DMS 273 (cell line): ENCODE data around the gene ELMOD3.
"Not testable (repeated sequence)": the region's sequence is repeated elsewhere in the genome, so short reads cannot be mapped to it uniquely, and the experiment has no call there.

Source experiments
- DNase-seq: peaks from one replicate; lab custom pipeline; 2025; ENCODE audit not compliant: unreplicated experiment; lab: John Stamatoyannopoulos, UW

Gene ELMOD3

DNA sequence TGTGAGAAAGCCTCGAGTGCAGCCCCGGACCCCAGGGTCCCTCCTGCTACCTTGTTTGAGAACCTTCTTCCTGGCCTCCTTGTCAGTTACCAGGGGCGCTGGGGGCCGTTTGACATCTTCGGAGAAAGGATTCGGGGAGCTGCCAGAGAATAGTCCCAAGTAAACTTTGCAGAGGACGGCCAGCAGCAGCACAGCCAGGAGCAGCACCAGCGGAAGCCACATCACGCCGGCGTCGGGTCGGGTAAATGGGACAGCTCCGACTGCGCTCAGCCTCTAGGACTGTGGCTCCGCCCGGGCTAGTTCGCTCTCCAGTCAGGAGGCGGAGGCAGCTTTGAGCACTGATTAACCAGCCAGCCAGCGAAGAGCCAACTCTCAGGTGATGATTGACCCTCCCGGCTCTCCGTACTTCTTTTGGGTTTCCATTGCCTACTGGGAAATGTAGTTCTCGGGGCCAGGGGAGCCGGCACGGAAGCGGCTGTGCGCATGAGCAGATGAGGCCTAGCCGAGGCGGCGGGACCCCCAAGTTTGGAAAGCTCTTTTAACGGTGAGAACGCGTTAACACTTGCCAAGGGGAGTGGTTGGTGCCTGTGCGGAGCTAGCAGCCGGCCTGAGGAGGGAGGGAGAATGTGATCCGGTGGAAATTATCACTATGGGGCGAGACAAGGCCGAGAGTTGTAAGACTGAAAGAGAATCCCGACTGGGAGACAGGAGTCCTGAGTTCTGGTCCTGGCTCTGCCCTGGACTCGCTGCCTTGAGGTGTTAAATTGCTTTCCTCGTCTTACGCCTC, at the start of gene ELMOD3, which contains the start of gene RETSAT:
Gene ELMOD3, plus strand, starts transcription at position 484 of the 787 bp plus-strand sequence. CDS start 2,430 bp downstream, outside the sequence.
Gene RETSAT, minus strand, starts transcription at position 243 of the 787 bp plus-strand sequence. Its CDS starts 21 bp downstream, at position 222.
- peak; percentile 99 for DNase-seq

DNA sequence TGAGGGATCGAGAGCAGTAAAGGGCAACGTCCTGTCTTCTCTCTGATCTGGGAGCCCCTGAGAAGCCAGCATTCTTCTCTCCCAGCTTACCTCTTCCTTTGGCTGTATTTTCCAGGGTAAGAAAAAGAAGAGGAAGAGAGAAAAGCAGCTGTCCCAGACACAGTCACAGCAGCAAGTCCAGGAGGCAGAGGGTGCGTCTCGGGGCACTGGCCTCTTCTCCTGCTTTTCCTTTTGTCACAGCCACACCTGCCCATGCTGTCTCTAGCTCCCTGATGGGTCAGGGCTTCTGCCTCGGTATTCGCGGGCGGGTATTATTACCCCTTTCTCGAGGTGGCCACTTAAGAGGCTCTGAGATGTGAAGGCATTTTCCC, 47.1 kb upstream of the ELMOD3 start:
- DNase-seq, result no peak

DNA sequence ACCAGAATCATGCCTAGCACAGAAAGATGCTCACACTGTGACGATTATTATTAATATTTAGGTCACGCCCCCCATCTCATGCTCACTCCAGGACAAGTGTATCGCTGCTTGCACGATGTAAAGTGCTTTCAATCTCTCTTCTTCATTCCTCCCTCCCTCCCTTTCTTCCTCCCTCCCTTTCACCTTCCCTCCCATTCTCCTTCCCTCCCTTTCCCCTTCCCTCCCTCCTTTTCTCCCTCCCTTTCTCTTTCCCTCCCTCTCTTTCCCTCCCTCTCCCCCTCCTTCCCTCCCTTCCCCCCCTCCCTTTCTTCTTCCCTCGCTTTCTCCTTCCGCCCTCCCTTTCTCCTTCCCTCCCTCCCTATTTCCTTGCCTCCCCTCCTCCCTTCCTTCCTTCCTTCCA, 46.4 kb upstream of the ELMOD3 start:
- no peak for DNase-seq

DNA sequence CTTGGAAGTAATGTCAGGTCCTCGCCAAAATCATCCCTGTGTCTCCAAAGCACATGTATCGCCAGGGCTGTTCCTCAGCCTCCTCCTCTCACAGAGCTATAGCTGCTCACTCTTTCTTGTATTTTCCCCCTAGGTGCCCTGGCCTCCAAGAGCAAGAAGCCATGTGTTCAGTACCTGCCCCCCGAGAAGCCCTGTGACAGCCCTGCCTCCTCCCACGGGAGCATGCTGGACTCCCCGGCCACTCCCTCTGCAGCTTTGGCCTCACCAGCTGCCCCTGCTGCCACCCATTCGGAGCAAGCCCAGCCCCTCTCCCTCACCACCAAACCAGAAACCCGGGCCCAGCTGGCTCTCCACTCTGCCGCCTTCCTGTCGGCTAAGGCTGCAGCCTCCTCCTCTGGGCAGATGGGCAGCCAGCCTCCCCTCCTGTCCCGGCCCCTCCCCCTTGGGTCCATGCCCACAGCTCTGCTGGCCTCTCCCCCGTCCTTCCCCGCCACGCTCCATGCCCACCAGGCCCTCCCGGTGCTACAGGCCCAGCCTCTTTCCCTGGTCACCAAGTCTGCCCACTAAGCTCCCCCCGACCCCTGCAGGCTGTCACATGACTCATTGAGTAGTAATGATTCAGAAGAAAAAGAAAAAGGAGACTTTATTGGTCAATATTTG, 45.5 kb upstream of the ELMOD3 start:
- peak; percentile 97 for DNase-seq

DNA sequence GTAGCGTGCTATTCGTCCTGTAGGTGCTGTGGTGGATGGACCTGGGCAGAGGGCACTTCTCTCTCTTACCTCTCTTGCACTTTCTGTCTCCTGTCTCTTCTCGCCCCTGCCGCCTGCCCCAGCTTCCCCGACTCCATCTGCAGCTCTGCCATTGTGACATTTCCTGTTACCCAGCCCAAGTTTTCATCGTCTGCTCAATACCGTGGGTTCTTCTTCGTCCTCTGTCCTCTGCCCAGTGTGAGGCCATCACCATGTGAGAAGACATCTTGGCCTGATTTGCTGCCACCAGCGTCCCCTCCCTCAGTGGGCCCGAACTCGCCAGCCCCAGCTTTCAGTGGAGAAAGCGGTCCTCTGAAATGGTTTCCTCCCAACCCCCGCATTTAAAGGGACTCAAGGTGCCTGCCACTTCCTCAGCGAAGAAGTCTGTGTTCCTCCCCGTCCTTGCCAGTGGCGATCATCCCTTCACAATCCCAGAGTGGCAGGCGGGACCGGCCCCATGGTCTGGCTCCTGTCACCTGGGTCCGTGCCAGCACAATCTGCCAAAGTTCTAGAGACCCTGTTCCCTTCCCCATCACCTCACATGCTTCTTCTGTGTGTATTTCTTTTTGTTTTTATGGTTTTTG, 44.8 kb upstream of the ELMOD3 start:
- peak; percentile 71 for DNase-seq

DNA sequence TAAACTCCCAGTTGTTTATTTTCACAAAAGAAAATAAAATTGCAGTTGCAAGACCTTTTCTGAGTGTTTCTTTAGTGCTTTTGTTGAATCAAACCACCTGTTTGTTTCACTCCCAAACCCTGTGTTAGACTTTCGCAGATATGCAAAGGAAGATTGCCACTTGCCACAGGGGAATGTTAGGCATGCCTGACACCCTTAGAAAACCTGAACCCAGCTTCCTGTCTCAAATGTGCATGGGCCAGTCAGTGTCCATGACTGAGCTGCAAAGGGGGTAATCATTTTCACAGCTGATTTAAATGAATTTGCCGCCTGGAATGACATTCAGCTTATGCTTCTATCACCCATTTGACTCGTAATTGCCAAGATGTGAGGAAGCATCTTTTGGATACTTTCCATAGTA, 44.2 kb upstream of the ELMOD3 start:
- DNase-seq, result peak; percentile 51

DNA sequence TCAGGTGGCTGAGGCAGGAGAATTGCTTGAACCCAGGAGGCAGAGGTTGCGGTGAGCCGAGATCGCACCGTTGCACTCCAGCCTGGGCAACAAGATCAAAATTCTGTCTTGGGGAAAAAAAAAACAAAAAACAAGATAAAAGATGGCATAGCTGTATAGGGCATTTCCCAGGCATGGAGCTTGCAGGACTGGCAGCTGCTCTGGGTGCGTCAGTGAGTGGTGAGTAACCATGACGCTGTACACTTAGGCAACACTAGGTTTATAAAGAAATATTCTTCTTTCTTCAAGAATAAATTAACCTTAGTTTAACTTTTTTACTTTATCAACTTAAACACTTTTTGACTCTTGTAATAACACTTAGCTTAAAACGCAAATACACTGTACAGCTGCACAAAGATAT, 42.2 kb upstream of the ELMOD3 start:
- DNase-seq, result peak; percentile 45

DNA sequence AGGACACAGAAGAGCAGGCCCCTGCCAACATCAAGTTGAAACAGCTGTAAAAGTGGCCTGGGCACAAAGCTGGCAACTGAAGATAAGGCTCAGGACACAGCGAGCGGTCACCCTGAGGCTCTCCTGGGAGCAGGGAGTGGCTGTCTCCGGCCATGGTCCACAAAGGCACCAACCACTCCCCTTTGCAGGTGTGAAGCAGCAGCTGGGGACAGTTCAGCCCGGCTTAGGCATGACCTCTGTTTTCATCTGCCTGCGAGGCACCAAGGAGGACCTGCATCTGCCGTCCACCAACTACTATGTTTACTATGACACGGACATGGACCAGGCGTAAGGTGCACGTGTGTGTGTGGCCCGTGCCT, 39.7 kb upstream of the ELMOD3 start:
- no peak for DNase-seq

DNA sequence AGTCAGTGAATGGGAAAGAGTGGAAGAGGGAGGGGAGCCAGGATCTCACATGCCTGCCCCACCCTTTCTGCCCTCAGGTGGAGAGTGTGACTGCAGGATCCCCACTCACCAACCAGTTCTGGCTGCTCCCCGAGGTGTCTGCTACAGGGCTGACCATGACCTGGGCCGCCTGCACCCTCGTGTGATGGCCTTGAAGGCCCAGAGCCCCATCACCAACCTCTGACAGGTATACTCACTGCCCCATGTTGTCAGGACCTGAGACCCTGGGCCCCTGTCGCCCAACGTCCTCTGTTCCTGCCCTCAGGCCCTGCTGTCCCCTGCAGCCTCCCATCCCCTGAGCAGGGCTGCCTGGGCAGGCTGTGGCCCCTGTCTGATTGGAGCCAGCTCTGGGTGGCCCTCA, 38.6 kb upstream of the ELMOD3 start:
- DNase-seq, result not testable (repeated sequence)

DNA sequence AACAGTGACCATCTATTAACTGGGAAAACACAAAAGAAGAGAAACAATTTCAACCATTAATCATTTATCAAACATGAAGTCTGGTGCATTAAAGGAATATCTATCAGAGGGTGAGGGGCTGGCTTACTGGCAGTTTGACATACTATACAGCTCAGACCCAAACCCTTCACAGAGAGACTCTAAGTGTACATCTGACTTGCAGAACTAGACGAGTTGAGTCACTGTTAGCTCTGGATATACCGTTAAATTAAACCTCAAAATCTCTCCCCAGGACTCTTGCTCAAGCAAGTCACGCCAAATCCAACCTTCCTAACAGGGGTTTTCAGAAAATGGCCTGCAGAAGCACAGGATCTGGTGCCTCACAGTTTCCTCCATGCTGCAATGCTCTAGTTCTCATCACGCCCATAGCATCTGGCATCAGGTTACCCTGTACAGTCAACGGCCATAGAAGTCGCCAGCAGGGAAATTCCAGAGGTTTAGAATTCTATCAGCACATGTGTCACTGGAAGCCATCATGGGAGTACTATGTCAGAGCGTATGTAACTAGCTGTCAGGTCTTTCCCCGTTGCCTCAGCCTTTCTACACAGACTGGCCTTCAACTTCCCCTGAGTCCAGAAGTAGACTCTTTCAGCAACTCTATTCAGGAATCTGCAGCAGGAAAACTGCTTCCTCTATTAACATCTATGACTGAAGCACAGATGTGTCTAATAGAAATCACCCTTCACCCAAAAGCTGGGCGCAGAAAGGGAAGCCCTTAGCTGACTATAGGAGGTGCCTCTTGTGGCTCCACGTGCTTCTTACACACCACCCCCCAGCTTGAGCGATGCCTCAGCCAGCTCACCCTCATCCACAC, 36.1 kb upstream of the ELMOD3 start:
- DNase-seq, result peak; percentile 68

DNA sequence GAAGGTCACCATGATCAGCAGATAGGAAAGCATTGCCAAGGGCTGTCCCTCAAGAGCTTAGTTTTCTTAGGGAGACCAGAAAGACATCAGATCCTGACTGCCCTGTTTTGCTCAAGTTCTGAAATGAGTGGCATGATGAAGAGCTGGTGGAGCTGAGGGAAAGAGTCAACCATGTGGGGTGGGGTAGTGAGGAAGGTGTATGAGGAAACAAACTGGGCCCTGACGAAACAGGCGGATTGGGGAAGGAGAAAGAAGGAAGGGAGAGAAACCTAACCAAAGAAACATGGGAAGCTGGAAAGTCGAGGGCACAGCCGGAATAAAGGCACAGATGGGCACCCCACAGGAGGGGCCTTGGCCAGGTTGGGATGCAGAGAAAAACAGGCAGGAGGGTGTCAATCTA, 34.8 kb upstream of the ELMOD3 start:
- no peak for DNase-seq

DNA sequence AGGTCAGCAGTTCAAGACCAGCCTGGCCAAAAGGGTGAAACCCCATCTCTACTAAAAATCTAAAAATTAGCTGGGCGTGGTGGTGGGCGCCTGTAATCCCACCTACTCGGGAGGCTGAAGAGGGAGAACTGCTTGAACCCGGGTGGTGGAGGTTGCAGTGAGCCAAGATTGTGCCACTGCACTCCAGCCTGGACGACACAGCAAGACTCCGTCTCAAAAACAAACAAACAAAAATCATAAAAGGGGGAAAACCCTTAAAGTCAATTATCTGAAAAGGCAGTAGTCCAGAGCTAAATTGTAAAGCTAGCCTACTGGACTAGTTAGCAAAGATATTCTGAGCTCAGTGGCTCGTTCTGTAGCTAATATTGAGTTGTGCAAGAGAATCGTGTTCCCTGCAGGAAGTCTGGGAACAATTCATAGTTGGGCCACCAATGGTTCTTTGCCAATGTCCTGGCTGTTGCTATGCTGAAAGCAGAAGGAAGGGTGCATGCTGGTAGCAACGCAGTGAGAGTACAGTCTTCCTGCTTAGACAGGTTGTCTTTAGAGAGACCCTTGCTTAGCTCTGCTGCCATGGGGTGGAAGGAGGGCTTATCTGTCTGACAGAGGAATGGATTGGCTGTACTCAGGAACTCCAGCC, 31.1 kb upstream of the ELMOD3 start:
- DNase-seq, result no peak

DNA sequence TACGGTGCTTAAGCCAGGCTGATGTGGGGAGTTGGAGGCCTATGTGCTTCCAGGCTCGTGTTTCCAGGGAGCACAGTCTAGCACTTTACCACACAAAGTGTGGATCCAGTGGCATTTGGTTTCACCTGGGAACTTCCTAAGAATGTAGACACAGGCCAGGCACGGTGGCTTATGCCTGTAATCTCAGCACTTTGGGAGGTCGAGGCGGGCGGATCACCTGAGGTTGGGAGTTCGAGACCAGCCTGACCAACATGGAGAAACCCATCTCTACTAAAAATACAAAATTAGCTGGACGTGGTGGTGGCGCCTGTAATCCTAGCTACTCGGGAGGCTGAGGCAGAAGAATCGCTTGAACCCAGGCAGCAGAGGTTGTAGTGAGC, 30.6 kb upstream of the ELMOD3 start:
- DNase-seq, result not testable (repeated sequence)

DNA sequence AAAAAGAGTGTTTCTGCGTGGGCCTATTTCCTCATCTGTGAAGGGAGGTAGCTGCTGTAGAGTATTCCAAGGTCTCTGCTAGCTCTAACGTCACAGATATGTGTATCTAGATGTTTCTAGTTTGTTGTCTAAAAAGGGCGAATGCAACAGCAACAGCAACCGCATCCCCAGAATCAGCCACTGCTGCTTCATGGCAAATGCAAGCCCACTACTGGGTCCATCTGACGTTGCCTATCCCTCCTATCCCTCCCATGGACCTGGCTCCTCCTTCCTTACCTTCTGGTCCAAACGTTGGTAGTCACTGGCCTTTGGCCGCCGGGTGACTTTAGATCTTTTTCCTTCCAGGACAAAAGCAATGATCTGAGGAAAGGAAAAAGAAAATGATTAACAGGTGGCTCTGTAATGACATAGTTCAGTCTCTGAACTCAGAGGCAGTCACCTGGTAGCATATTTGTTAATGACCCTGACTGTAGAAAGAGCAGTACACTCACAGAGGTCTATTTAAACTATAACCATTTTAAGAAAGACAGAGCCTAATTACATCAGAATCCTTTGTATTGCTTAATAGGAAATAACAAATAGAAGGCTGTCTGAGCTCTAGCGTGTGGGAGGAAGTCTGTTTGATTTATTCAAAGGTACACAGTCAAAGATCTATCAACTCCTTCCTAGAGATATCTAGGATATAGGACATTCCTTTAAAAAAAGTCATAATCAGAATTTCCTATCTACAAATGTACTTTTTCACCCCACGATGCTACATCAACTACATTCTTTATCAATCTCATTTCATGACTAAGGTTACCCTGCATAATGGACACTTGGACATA, 29.7 kb upstream of the ELMOD3 start:
- DNase-seq, result no peak

DNA sequence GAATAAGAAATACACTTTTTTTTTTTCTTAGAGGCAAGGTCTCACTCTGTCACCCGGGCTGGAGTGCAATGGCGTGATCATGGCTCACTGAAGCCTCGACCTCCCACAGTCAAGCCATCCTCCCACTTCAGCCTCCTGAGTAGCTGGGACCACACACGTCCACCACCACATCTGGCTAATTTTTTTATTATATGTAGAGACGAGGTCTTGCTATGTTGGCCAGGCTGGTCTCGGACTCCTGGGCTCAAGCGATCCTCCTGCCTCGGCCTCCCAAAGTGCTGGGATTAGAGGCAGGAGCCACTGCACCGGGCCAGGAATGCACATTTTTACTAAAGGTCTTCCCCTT, 29.1 kb upstream of the ELMOD3 start:
- DNase-seq, result no peak

DNA sequence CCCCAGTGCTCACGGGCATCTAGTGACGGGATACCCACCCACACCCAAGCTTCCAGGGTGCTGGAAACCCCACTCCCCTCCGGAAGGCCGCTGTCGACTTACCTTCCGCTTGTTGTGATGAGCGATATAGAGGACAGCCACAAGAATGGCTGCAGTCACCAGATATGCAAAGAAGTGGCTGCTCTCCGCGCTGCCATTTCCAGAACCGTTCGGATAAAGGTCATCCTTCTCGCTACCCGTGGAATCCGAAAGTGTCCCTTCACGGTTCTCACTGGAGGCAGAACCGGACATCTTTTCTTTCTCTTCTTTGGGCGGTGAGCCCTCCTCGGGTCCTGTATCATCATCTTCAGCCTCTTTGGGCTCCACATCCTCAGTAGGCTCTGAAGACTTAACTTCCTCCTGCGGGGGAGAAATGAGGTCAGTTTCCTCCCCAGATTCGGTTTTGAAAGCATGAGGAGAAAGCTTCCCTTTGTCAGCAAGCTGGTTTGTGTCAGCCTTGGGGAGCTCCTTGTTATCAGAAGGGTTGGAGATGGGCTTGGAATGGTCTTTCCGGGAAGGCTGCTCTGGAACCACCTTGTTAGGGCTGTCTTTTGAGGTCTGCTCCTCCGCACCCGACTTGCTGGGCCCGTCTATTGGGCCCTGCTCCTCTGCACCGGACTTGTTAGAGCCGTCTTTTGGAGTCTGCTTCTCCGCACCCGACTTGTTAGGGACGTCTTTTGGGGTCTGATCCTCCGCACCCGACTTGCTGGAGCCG, 28.0 kb upstream of the ELMOD3 start:
- peak; percentile 60 for DNase-seq

DNA sequence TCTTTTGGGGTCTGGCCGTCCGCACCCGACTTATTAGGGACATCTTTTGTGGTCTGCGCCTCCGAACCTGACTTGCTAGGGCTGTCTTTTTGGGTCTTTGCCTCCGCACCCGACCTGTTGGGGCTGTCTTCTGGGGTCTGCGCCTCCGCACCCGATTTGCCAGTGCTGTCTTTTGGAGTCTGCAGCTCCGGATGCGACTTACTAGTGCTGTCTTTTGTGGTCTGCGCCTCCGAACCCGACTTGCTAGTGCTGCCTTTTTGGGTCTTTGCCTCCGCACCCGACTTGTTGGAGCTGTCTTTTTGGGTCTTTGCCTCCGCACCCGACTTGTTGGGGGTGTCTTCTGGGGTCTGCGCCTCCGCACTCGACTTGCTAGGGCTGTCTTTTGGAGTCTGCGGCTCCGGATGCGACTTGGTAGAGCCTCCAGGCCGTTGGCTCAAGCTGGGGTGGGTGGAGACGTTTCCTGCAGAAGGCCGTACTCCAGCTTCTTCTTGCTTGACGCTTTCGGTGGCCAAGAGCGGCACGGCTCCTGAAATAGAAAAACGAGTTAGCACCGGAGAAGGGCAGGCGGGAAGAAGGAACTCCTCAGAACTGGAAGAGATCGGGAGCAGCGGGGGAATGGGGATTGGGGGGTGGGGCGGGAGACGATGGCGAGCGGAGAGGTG, 27.3 kb upstream of the ELMOD3 start:
- DNase-seq, result peak; percentile 67

DNA sequence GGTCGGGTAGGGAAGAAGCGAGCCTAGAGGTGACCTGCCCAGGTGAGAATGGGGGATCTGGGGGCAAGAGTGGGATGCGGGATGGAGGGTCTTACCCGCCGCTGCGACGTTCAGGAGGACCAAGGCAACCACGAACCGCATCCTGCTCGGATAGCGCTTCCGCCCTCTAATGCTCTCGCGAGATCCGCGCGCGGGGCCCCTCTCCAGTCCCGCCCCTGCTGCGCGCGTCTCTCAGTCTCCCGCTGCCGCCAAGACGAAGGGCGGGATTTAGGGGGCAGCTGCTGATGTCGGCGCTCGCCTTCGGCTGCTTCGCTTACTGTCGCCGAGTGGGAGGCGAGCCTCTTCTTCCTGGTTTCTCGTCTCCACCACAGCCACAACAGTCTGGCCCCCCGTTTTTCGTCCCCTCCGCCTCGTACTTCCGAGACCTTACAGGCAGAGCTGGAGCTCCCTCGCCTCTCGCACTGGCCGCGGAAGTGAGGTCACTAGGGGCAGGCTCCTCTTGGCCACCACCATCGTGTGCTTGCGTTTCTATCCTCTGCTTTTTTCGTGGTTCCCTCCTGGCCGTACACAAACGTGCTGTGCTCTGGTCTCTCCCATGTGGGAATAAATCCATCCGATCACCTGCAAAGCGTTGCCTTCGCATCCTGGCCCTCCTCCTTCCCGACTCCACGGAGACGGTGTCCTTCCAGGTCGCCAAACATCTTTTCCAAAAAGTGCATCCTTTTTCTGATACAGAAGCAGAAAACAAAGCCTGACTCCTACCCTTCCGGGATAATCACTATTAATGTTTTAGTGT, 26.5 kb upstream of the ELMOD3 start, which contains the start of gene TGOLN2:
Gene TGOLN2, minus strand, starts transcription at position 168 of the 796 bp plus-strand sequence. Its CDS starts 27 bp downstream, at position 141.
- peak; percentile 98 for DNase-seq
